Activated gamma-delta T cell treated with anti-CD3 and anti-CD28 coated beads, Interleukin-2, amount 50 U/mL, for 16 hours (primary cell): ENCODE data around the gene CFAP221.

Experiments used
- DNase-seq: peaks from one replicate; pipeline ENCODE4 v3.0.0-alpha.2; 2020; ENCODE audit warnings: low read depth

The CFAP221 gene

GRCh38 chr2:119681203-119681867 lies 137.1 kb downstream of the CFAP221 start:
- DNase-seq, result no peak

GRCh38 chr2:119681868-119682220 lies 137.6 kb downstream of the CFAP221 start:
- no peak for DNase-seq

GRCh38 chr2:119682578-119682977 lies 138.3 kb downstream of the CFAP221 start:
- DNase-seq, result no peak

GRCh38 chr2:119683074-119683712 lies 138.9 kb downstream of the CFAP221 start:
- no peak for DNase-seq

- no peak for DNase-seq
These were observed 139.6 kb downstream of the CFAP221 start for GRCh38 chr2:119683713-119684443.

- DNase-seq, result no peak
These were observed 140.3 kb downstream of the CFAP221 start for GRCh38 chr2:119684518-119684917.

- DNase-seq, result no peak
These were observed 144.4 kb downstream of the CFAP221 start for GRCh38 chr2:119688616-119689015.

GRCh38 chr2:119689218-119689617 lies 145.0 kb downstream of the CFAP221 start:
- DNase-seq, result no peak

GRCh38 chr2:119691189-119691588 lies 146.9 kb downstream of the CFAP221 start:
- DNase-seq, result no peak

- no peak for DNase-seq
These were observed 147.5 kb downstream of the CFAP221 start for GRCh38 chr2:119691651-119692245.

GRCh38 chr2:119692310-119692709 lies 148.1 kb downstream of the CFAP221 start:
- DNase-seq, result no peak

- DNase-seq, result no peak
These were observed 148.7 kb downstream of the CFAP221 start for GRCh38 chr2:119692954-119693353.

- DNase-seq, result no peak
These were observed 149.3 kb downstream of the CFAP221 start for GRCh38 chr2:119693567-119693966.

- no peak for DNase-seq
These were observed 149.7 kb downstream of the CFAP221 start for GRCh38 chr2:119693967-119694366.

GRCh38 chr2:119694470-119694844 lies 150.2 kb downstream of the CFAP221 start:
- DNase-seq, result no peak

- no peak for DNase-seq
These were observed 150.7 kb downstream of the CFAP221 start for GRCh38 chr2:119694845-119695521.

GRCh38 chr2:119696005-119696404 lies 151.8 kb downstream of the CFAP221 start:
- no peak for DNase-seq

- DNase-seq, result no peak
These were observed 152.3 kb downstream of the CFAP221 start for GRCh38 chr2:119696494-119697030.

- DNase-seq, result no peak
These were observed 153.2 kb downstream of the CFAP221 start for GRCh38 chr2:119697290-119698020.

GRCh38 chr2:119698246-119698645 lies 154.0 kb downstream of the CFAP221 start:
- DNase-seq, result no peak

GRCh38 chr2:119699016-119699606 lies 154.9 kb downstream of the CFAP221 start:
- DNase-seq, result no peak
